IMR-90 (cell line): ENCODE measurements around the gene DGKH. TPM values are rescaled to one million over a fixed set of nuclear protein-coding genes. Genes with fewer than 3 reads are reported as not detected.

Experiments used
- ATAC-seq: fragments of 200-7000 bp; cut with Tn5 transposase; 2 replicates; pipeline ENCODE4 v1.9.1; 2020; ENCODE audit warnings: low read depth, mild to moderate bottlenecking, moderate library complexity
- BruUV-seq: library from RNA; stranded (reverse); fragments of 400-500 nt; replicated peaks from 2 replicates; lab custom pipeline; 2021; lab: Mats Ljungman, UMichigan
- CTCF ChIA-PET: fragments of 300-600 bp; formaldehyde crosslinking; extraction: SDS; loops from one replicate; lab custom pipeline; 2021; ENCODE audit warnings: antibody characterized with exemption; lab: Yijun Ruan, JAX
- POLR2A ChIA-PET: fragments of 300-600 bp; sonication (Branson Sonifier 250); formaldehyde crosslinking; loops from one replicate; lab custom pipeline; 2022; ENCODE audit warnings: antibody characterized with exemption; ENCODE audit not compliant: unreplicated experiment; lab: Charles Lee
- DNase-seq: peaks from one replicate; pipeline ENCODE4 v3.0.0; 2013
- H2AFZ ChIP-seq: replicated peaks from 2 replicates; pipeline ENCODE3; 2013; ENCODE audit warnings: low read length, mild to moderate bottlenecking; ENCODE audit not compliant: poor library complexity
- H2AK5ac ChIP-seq: 2 replicates; pipeline ENCODE4 v1.6.1; 2013; ENCODE audit warnings: low read depth, low read length, inconsistent platforms
- H2AK9ac ChIP-seq: replicated peaks from 2 replicates; pipeline ENCODE3; 2013; ENCODE audit warnings: mild to moderate bottlenecking, low read depth, low read length, moderate library complexity; ENCODE audit not compliant: poor library complexity
- H2BK120ac ChIP-seq: 2 replicates; pipeline ENCODE4 v1.6.1; 2013; ENCODE audit warnings: low read depth, low read length, inconsistent platforms
- H2BK15ac ChIP-seq: 3 replicates; pipeline ENCODE4 v1.6.1; 2013; ENCODE audit warnings: low read depth, low read length, inconsistent platforms
- H2BK20ac ChIP-seq: 2 replicates; pipeline ENCODE4 v1.6.1; 2013; ENCODE audit warnings: low read depth, mild to moderate bottlenecking, inconsistent platforms, low read length, moderate library complexity
- H2BK5ac ChIP-seq: 2 replicates; pipeline ENCODE4 v1.6.1; 2013; ENCODE audit warnings: mild to moderate bottlenecking, low read depth, low read length, inconsistent platforms; ENCODE audit not compliant: poor library complexity, severe bottlenecking
- H3K14ac ChIP-seq: replicated peaks from 2 replicates; pipeline ENCODE4 v1.6.1; 2013; ENCODE audit warnings: low read depth, low read length, inconsistent platforms
- H3K18ac ChIP-seq: 2 replicates; pipeline ENCODE4 v1.6.1; 2013; ENCODE audit warnings: low read depth, low read length, control low read depth
- H3K23ac ChIP-seq: 2 replicates; pipeline ENCODE4 v1.6.1; 2013; ENCODE audit warnings: low read depth, low read length, inconsistent platforms
- H3K27ac ChIP-seq: 2 replicates; pipeline ENCODE4 v1.5.1; 2013; ENCODE audit warnings: mild to moderate bottlenecking, control low read depth, low read length; ENCODE audit not compliant: insufficient read depth
- H3K27me3 ChIP-seq: 2 replicates; pipeline ENCODE4 v1.6.1; 2013; ENCODE audit warnings: low read length; ENCODE audit not compliant: control insufficient read depth, insufficient read depth
- H3K36me3 ChIP-seq: 2 replicates; pipeline ENCODE4 v1.6.1; 2013; ENCODE audit warnings: low read length, mixed read lengths; ENCODE audit not compliant: control insufficient read depth, insufficient read depth
- H3K4ac ChIP-seq: 2 replicates; pipeline ENCODE4 v1.6.1; 2013; ENCODE audit warnings: low read depth, low read length, inconsistent platforms
- H3K4me1 ChIP-seq: 2 replicates; pipeline ENCODE4 v1.6.1; 2013; ENCODE audit warnings: low read length, mixed read lengths; ENCODE audit not compliant: control insufficient read depth, insufficient read depth
- H3K4me2 ChIP-seq: 2 replicates; pipeline ENCODE4 v1.6.1; 2013; ENCODE audit warnings: low read depth, mild to moderate bottlenecking, control low read depth, low read length, moderate library complexity
- H3K4me3 ChIP-seq: 2 replicates; pipeline ENCODE4 v1.5.1; 2013; ENCODE audit warnings: low read depth, mild to moderate bottlenecking, control low read depth, low read length, moderate library complexity; ENCODE audit not compliant: insufficient read depth
- H3K56ac ChIP-seq: 2 replicates; pipeline ENCODE4 v1.6.1; 2013; ENCODE audit warnings: low read length, inconsistent platforms; ENCODE audit not compliant: insufficient read depth; ENCODE audit errors: extremely low read depth
- H3K79me1 ChIP-seq, 2 experiments: 2 replicates each; pipeline ENCODE4 v1.6.1; 2013; ENCODE audit warnings: low read length in 2 of 2, inconsistent platforms in 1 of 2, low read depth in 1 of 2
- H3K9ac ChIP-seq: 2 replicates; pipeline ENCODE4 v1.6.1; 2013; ENCODE audit warnings: low read depth, low read length, control low read depth
- H3K9me1 ChIP-seq: 2 replicates; pipeline ENCODE4 v1.6.1; 2013; ENCODE audit warnings: low read length, inconsistent platforms; ENCODE audit not compliant: insufficient read depth
- H3K9me3 ChIP-seq: 2 replicates; pipeline ENCODE4 v1.6.1; 2013; ENCODE audit warnings: low read length; ENCODE audit not compliant: control insufficient read depth, insufficient read depth
- H4K20me1 ChIP-seq: 2 replicates; pipeline ENCODE4 v1.6.1; 2013; ENCODE audit warnings: low read length, inconsistent platforms; ENCODE audit not compliant: insufficient read depth
- H4K5ac ChIP-seq: 2 replicates; pipeline ENCODE4 v1.6.1; 2013; ENCODE audit warnings: mild to moderate bottlenecking, low read depth, low read length, control low read depth
- H4K8ac ChIP-seq, 2 experiments: 2 replicates each; pipeline ENCODE4 v1.6.1; 2013; ENCODE audit warnings: low read depth in 2 of 2, low read length in 2 of 2, control low read depth in 1 of 2, inconsistent platforms in 1 of 2
- H4K91ac ChIP-seq: 2 replicates; pipeline ENCODE4 v1.6.1; 2013; ENCODE audit warnings: low read depth, low read length, inconsistent platforms; ENCODE audit not compliant: insufficient read depth
- FOS ChIP-seq: fragments of 150-350 bp; IDR thresholded peaks from 2 replicates; pipeline ENCODE4 v1.6.1; 2016; ENCODE audit warnings: low read depth, low read length
- MAFK ChIP-seq: IDR thresholded peaks from 2 replicates; pipeline ENCODE4 v1.6.1; 2012; ENCODE audit warnings: low read depth, low read length, improper control_type of control experiment
- MXI1 ChIP-seq: IDR thresholded peaks from 2 replicates; pipeline ENCODE4 v1.6.1; 2012; ENCODE audit warnings: low read depth, mild to moderate bottlenecking, low read length, moderate library complexity, borderline replicate concordance
- RAD21 ChIP-seq: IDR thresholded peaks from 2 replicates; pipeline ENCODE4 v1.6.1; 2012; ENCODE audit warnings: low read length, improper control_type of control experiment
- RCOR1 ChIP-seq: IDR thresholded peaks from 2 replicates; pipeline ENCODE4 v1.6.1; 2012; ENCODE audit warnings: mild to moderate bottlenecking, low read length, improper control_type of control experiment; ENCODE audit not compliant: insufficient replicate concordance
- RFX5 ChIP-seq: IDR thresholded peaks from 2 replicates; pipeline ENCODE4 v1.8.0; 2012; ENCODE audit warnings: low read depth, mild to moderate bottlenecking, low read length, moderate library complexity
- SMC3 ChIP-seq: fragments of 150-350 bp; IDR thresholded peaks from 2 replicates; pipeline ENCODE4 v1.6.1; 2016; ENCODE audit warnings: low read depth, mild to moderate bottlenecking, antibody characterized with exemption, low read length, moderate library complexity
- WGBS, 2 experiments: methylation state at CpG; one replicate each; pipeline versions ENCODE4 v1.1.5 to v1.1.7; 2013; ENCODE audit warnings: missing lambda C conversion rate in 2 of 2; ENCODE audit not compliant: insufficient read length in 1 of 2; ENCODE audit errors: extremely low coverage in 2 of 2; 5-methylcytosine and 5-hydroxymethylcytosine counted together
- dilution Hi-C: fragments of 300-500 bp; cut with HindIII; formaldehyde crosslinking; loops from one replicate; pipeline ENCODE4 v1.14.3; 2018; ENCODE audit warnings: low sequenced_read_pairs; ENCODE audit not compliant: unreplicated experiment
- in situ Hi-C: fragments of 300-500 bp; cut with MboI; formaldehyde crosslinking; loops from 3 replicates; pipeline ENCODE4 v1.14.3; 2019; ENCODE audit warnings: low sequenced_read_pairs, inconsistent platforms, mixed read lengths
- intact Hi-C: fragments of 100-400 bp; cut with micrococcal nuclease; formaldehyde crosslinking; loops from 2 replicates; pipeline ENCODE4 v1.10.0; 2022
- polyA plus RNA-seq, 3 experiments: library from polyadenylated mRNA; depleted of rRNA; stranded (reverse); fragments of >200 nt; gene quantifications; 2 replicates each; pipeline ENCODE4 v1.2.3, GENCODE V29; 2012; ENCODE audit warnings: low replicate concordance in 1 of 3
- total RNA-seq: library from RNA; depleted of rRNA; stranded (reverse); fragments of >200 nt; gene quantifications from 2 replicates; pipeline ENCODE4 v1.2.3, GENCODE V29; 2012

DGKH gene
- total and polyA plus RNA-seq, 2 of the 4 experiments (the other 2 are of a cell fraction), result 2.0 to 13.4 TPM

DNA sequence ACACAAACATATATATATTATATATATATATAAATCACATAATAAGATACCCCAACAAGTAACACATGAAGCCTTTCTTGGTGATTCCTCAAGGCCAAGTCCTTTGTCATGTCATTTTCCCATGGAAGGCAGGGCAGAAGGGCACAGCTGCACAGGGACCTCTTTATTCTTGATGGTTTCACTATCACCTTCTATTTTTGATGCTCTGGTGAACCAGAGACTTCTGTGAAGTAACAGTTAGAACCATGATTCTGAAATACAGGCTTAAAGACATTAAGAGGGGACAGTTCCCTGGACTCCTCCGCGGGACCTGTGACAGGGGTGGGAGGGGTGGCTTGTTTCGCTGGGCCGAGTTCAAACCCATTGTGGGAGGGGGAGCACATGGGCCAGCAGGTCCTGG lies 104.0 kb downstream of the DGKH start:
- WGBS, 2 experiments, result 90% methylated on average over 2 of the region's 4 CpGs; no CpG with 5 or more reads in 1 of the 2 experiments
- no peak overlapping the region for H4K5ac ChIP-seq
- H2BK20ac ChIP-seq, result no peak overlapping the region
- H2AK5ac ChIP-seq, result no peak overlapping the region
- H3K14ac ChIP-seq, result no peak overlapping the region
- intact Hi-C loops (no loop called here), dilution Hi-C loops (no loop called here), in situ Hi-C loops (no loop called here)
- no peak overlapping the region for H3K18ac ChIP-seq
- H4K91ac ChIP-seq, result no peak overlapping the region
- no peak overlapping the region for H3K56ac ChIP-seq
- no peak overlapping the region for H2AFZ ChIP-seq
- POLR2A ChIA-PET, result no interaction called here
- CTCF ChIA-PET, result no interaction called here
- no peaks in the 10 kb centered on the region for H3K27me3 ChIP-seq
- H2BK15ac ChIP-seq, result no peak overlapping the region
- H3K23ac ChIP-seq, result no peak overlapping the region
- no TSS peak for BruUV-seq
- H4K20me1 ChIP-seq, result no peaks in the 10 kb centered on the region
- peaks cover 6% of the 10 kb centered on the region for H3K36me3 ChIP-seq
- peaks cover 4% of the 10 kb centered on the region; the same call in 1 of the 2 replicates for H3K4me1 ChIP-seq
- no peak overlapping the region for H2BK5ac ChIP-seq
- H3K4me3 ChIP-seq, result no peak overlapping the region
- DNase-seq (no peak), ATAC-seq (no peak)
- no peak overlapping the region for H3K4ac ChIP-seq
- H2AK9ac ChIP-seq, result no peak overlapping the region
- no peak overlapping the region for H2BK120ac ChIP-seq
- H3K4me2 ChIP-seq, result no peak overlapping the region
- H3K9me3 ChIP-seq, result no peaks in the 10 kb centered on the region
- no peaks in the 10 kb centered on the region; the same call in 1 of the 2 replicates for H3K9me1 ChIP-seq
- H3K27ac ChIP-seq, result no peak overlapping the region
- H4K8ac ChIP-seq, result no peak overlapping the region
- no peak overlapping the region for H3K9ac ChIP-seq
- TF ChIP-seq FOS (no peak), MXI1 (no peak), SMC3 (no peak), MAFK (no peak), RCOR1 (no peak), RAD21 (no peak), RFX5 (no peak)
- peaks cover 7 to 13% of the 10 kb centered on the region in 2 experiments; a peak in 2 of 4 replicates for H3K79me1 ChIP-seq
